Type B pancreatic cell (in vitro differentiated cells): Measurements from ENCODE around the gene ALOXE3. TPM values are rescaled to one million over a fixed set of nuclear protein-coding genes. Genes with fewer than 3 reads are reported as not detected.

Source experiments
- DNase-seq: peaks from one replicate; pipeline ENCODE4 v3.0.0; 2021; ENCODE audit warnings: mixed read lengths; ENCODE audit not compliant: unreplicated experiment; ENCODE audit errors: extremely low spot score
- H3K27ac Mint-ChIP-seq: 2 replicates; pipeline ENCODE4 v1.8.0; 2021; ENCODE audit warnings: mild to moderate bottlenecking, mixed read lengths
- H3K27me3 Mint-ChIP-seq: 2 replicates; pipeline ENCODE4 v1.8.0; 2021; ENCODE audit warnings: mixed read lengths
- H3K36me3 Mint-ChIP-seq: 2 replicates; pipeline ENCODE4 v1.8.0; 2021; ENCODE audit warnings: mixed read lengths
- H3K4me1 Mint-ChIP-seq: one replicate; pipeline ENCODE4 v1.8.0; 2021; ENCODE audit warnings: mixed read lengths; ENCODE audit not compliant: unreplicated experiment
- H3K4me3 Mint-ChIP-seq: 2 replicates; pipeline ENCODE4 v1.8.0; 2021; ENCODE audit warnings: mild to moderate bottlenecking, mixed read lengths
- H3K9me3 Mint-ChIP-seq: 2 replicates; pipeline ENCODE4 v1.8.0; 2021; ENCODE audit warnings: mixed read lengths
- microRNA-seq: library from miRNA; unstranded; fragments of <30 nt; microRNA quantifications from one replicate; pipeline ENCODE4, GENCODE V29; 2020
- total RNA-seq: library from RNA; stranded (reverse); gene quantifications from 2 replicates; pipeline ENCODE4 v1.2.1, GENCODE V29; 2021; ENCODE audit warnings: low replicate concordance
- TF ChIP-seq, protein P1 (sequence below): fragments of 200-600 bp; sonication (generic); conservative IDR thresholded peaks from 2 replicates; pipeline ENCODE4 v1.5.0; 2021; ENCODE audit warnings: antibody characterized with exemption, mild to moderate bottlenecking

Gene ALOXE3
- total RNA-seq, 1 donor from 2014 or later, result not detected

GRCh38 chr17:8046929-8047768 is 71.2 kb downstream of the ALOXE3 start:
- Mint-ChIP-seq H3K4me1 (no peaks in the 10 kb centered on the region), H3K36me3 (no peaks in the 10 kb centered on the region), H3K9me3 (no peaks in the 10 kb centered on the region), H3K4me3 (no peak overlapping the region), H3K27ac (no peak overlapping the region), H3K27me3 (peaks cover 50% of the 10 kb centered on the region)
- no peak for DNase-seq
- TF ChIP-seq, protein P1, sequence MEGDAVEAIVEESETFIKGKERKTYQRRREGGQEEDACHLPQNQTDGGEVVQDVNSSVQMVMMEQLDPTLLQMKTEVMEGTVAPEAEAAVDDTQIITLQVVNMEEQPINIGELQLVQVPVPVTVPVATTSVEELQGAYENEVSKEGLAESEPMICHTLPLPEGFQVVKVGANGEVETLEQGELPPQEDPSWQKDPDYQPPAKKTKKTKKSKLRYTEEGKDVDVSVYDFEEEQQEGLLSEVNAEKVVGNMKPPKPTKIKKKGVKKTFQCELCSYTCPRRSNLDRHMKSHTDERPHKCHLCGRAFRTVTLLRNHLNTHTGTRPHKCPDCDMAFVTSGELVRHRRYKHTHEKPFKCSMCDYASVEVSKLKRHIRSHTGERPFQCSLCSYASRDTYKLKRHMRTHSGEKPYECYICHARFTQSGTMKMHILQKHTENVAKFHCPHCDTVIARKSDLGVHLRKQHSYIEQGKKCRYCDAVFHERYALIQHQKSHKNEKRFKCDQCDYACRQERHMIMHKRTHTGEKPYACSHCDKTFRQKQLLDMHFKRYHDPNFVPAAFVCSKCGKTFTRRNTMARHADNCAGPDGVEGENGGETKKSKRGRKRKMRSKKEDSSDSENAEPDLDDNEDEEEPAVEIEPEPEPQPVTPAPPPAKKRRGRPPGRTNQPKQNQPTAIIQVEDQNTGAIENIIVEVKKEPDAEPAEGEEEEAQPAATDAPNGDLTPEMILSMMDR, result no peak

GRCh38 chr17:8046306-8046928 is 71.9 kb downstream of the ALOXE3 start:
- no peak for DNase-seq
- TF ChIP-seq, protein P1, result no peak
- no peaks in the 10 kb centered on the region for H3K9me3 Mint-ChIP-seq
- H3K4me3 Mint-ChIP-seq, result no peak overlapping the region
- no peaks in the 10 kb centered on the region for H3K36me3 Mint-ChIP-seq
- H3K27me3 Mint-ChIP-seq, result peaks cover 48% of the 10 kb centered on the region
- no peaks in the 10 kb centered on the region for H3K4me1 Mint-ChIP-seq
- no peak overlapping the region for H3K27ac Mint-ChIP-seq

Small RNA genes within 50 kb of the gene (microRNA-seq; reads per million reads assigned to microRNA genes)
- not detected for gene MIR4314
- not detected for gene MIR6883

Other genes starting within 250 kb of the ALOXE3 start
- gene CHD3, start 229.7 kb downstream of the ALOXE3 start, total RNA-seq, result 170 and 172 TPM in 2 replicates
- gene RNF227, start 202.2 kb downstream of the ALOXE3 start, total RNA-seq, result 3.3 and 3.8 TPM in 2 replicates
- 2.8 and 9.9 TPM in 2 replicates for gene KCNAB3, start 188.7 kb downstream of the ALOXE3 start, total RNA-seq
- 145 and 150 TPM in 2 replicates for gene TRAPPC1, start 186.6 kb downstream of the ALOXE3 start, total RNA-seq
- 23.3 and 42.6 TPM in 2 replicates for gene CNTROB, start 186.3 kb downstream of the ALOXE3 start, total RNA-seq
- gene GUCY2D, start 115.9 kb downstream of the ALOXE3 start, total RNA-seq, result 0.29 and 0.43 TPM in 2 replicates
- gene ALOX15B, start 79.5 kb downstream of the ALOXE3 start, total RNA-seq, result not detected in 2 replicates
- gene ALOX12B, start 30.8 kb downstream of the ALOXE3 start, total RNA-seq, result not detected in 2 replicates
- 0.46 TPM in 1 of 2 replicates, not detected in the other for gene HES7, start 5.6 kb upstream of the ALOXE3 start, total RNA-seq
- 31.0 and 33.2 TPM in 2 replicates for gene PER1, start 33.9 kb upstream of the ALOXE3 start, total RNA-seq
- gene VAMP2, start 44.4 kb upstream of the ALOXE3 start, total RNA-seq, result 44.7 and 46.3 TPM in 2 replicates
- 19.1 and 22.1 TPM in 2 replicates for gene TMEM107, start 57.9 kb upstream of the ALOXE3 start, total RNA-seq
- 4.8 and 6.9 TPM in 2 replicates for gene BORCS6, start 71.7 kb upstream of the ALOXE3 start, total RNA-seq
- gene AURKB, start 92.1 kb upstream of the ALOXE3 start, total RNA-seq, result 35.0 and 108 TPM in 2 replicates
- 42.6 and 43.1 TPM in 2 replicates for gene CTC1, start 129.5 kb upstream of the ALOXE3 start, total RNA-seq
- gene PFAS, start 130.8 kb upstream of the ALOXE3 start, total RNA-seq, result 54.5 and 117 TPM in 2 replicates
- gene RANGRF, start 170.2 kb upstream of the ALOXE3 start, total RNA-seq, result 21.9 and 30.9 TPM in 2 replicates
- gene SLC25A35, start 176.9 kb upstream of the ALOXE3 start, total RNA-seq, result 4.0 and 5.6 TPM in 2 replicates
- gene ARHGEF15, start 191.7 kb upstream of the ALOXE3 start, total RNA-seq, result 0.24 TPM in 1 of 2 replicates, not detected in the other
- not detected in 2 replicates for gene ODF4, start 221.3 kb upstream of the ALOXE3 start, total RNA-seq